ENCODE measurements around the gene GBP2. TPM values are rescaled to one million over a fixed set of nuclear protein-coding genes. Genes with fewer than 3 reads are reported as not detected.

Gene GBP2
- total RNA-seq, 1 donor from 2014 or later: not detected

GRCh38 chr1:89069951-89070350 lies 56.0 kb downstream of the GBP2 start:
- DNase-seq (ENCODE audit: low spot score in 2 of 2) (no peak), FAIRE-seq (no peak)

GRCh38 chr1:89068291-89068690 lies 57.6 kb downstream of the GBP2 start:
- FAIRE-seq (no peak), DNase-seq (ENCODE audit: low spot score in 2 of 2) (no peak)

- FAIRE-seq: peak; percentile 57
Measured at GRCh38 chr1:89065079-89065868, 60.6 kb downstream of the GBP2 start, which contains the start of gene GBP1. GBP1 (minus strand) TSS chr1:89065208; CDS start chr1:89063234, 1,974 bp downstream.

GRCh38 chr1:89064632-89065031 lies 61.3 kb downstream of the GBP2 start:
- DNase-seq (ENCODE audit: low spot score in 2 of 2) (no peak), FAIRE-seq (no peak)

More at GRCh38 chr1:89065079-89065868, 60.6 kb downstream of the GBP2 start, which contains the start of gene GBP1:
- DNase-seq (ENCODE audit: low spot score in 2 of 2): no peak

GRCh38 chr1:89063094-89063493 lies 62.8 kb downstream of the GBP2 start:
- DNase-seq (ENCODE audit: low spot score in 2 of 2) (no peak), FAIRE-seq (no peak)

- DNase-seq (ENCODE audit: low spot score in 2 of 2): no peak
- no peak for FAIRE-seq
Measured at GRCh38 chr1:89060091-89060490, 65.8 kb downstream of the GBP2 start.

Other genes with a start within 250 kb of the GBP2 start
- 79.1 TPM for gene GTF2B, start 234.5 kb downstream of the GBP2 start, total RNA-seq
- 15.1 TPM for gene KYAT3, start 133.5 kb downstream of the GBP2 start, total RNA-seq
- gene RBMXL1, start 133.5 kb downstream of the GBP2 start, total RNA-seq: 39.5 TPM
- gene GBP3, start 103.2 kb downstream of the GBP2 start, total RNA-seq: 0.82 TPM
- 1.2 TPM for gene GBP1, start 60.9 kb downstream of the GBP2 start, total RNA-seq
- not detected for gene GBP7, start 49.9 kb upstream of the GBP2 start, total RNA-seq
- gene GBP4, start 72.8 kb upstream of the GBP2 start, total RNA-seq: 0.82 TPM
- under 0.01 TPM for gene GBP5, start 146.7 kb upstream of the GBP2 start, total RNA-seq
- under 0.01 TPM for gene GBP6, start 237.9 kb upstream of the GBP2 start, total RNA-seq